ENCODE results near the gene STK11IP. TPM values are rescaled to one million over a fixed set of nuclear protein-coding genes. Genes with fewer than 3 reads are reported as not detected.

STK11IP gene
- total RNA-seq, 2 experiments from 2014 or later, result 23.9 to 27.2 TPM

DNA sequence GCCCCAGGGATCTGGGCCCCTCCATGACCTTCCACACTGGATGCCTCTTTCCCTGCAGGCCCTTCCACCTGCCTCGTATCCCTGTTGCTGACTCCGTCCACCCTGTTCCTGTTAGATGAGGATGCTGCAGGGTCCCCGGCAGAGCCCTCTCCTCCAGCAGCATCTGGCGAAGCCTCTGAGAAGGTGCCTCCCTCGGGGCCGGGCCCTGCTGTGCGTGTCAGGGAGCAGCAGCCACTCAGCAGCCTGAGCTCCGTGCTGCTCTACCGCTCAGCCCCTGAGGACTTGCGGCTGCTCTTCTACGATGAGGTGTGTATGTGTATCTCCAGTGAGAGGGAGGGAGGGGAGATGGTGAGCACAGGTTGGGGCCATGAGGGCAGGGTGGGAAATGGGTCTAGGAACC, 17.4 kb downstream of the STK11IP start:
- H3K27ac Mint-ChIP-seq, result no peak overlapping the region
- H3K4me1 Mint-ChIP-seq (ENCODE audit: low read depth), result peaks cover 18% of the 10 kb centered on the region
- ChIA-PET CTCF (no interaction called here), POLR2A (no interaction called here)
- H3K36me3 ChIP-seq (ENCODE audit: insufficient read depth, low read length), result peaks cover 34% of the 10 kb centered on the region
- ATAC-seq (ENCODE audit: poor library complexity) (no peak), DNase-seq (no peak)
- no peak overlapping the region for H3K4me3 Mint-ChIP-seq
- H3K36me3 Mint-ChIP-seq (ENCODE audit: low read depth), result peaks cover 26% of the 10 kb centered on the region
- TF ChIP-seq CTCF (IDR thresholded peaks at IDR 0.05), result no peak
- H3K27me3 Mint-ChIP-seq, result no peaks in the 10 kb centered on the region
- no peak overlapping the region for H3K4me3 ChIP-seq (ENCODE audit: low read length)
- peaks cover 13% of the 10 kb centered on the region for H3K4me1 ChIP-seq (ENCODE audit: insufficient read depth, low read length)
- intact Hi-C loops (cut with DNase I, micrococcal nuclease), result no loop called here
- no peaks in the 10 kb centered on the region for H3K27me3 ChIP-seq (ENCODE audit: control insufficient read depth in 1 of 2, insufficient read depth in 2 of 2, low read length in 2 of 2)
- H3K9me3 ChIP-seq (ENCODE audit: control insufficient read depth in 1 of 2, insufficient read depth in 1 of 2, low read length in 2 of 2), result no peaks in the 10 kb centered on the region
- no peaks in the 10 kb centered on the region for H3K9me3 Mint-ChIP-seq
- H3K27ac ChIP-seq (ENCODE audit: low read depth in 1 of 2, low read length in 2 of 2), result no peak overlapping the region

- Mint-ChIP-seq H3K27ac (no peak overlapping the region), H3K4me1 (ENCODE audit: low read depth) (peaks cover 16% of the 10 kb centered on the region), H3K27me3 (no peaks in the 10 kb centered on the region), H3K36me3 (ENCODE audit: low read depth) (peaks cover 23% of the 10 kb centered on the region), H3K4me3 (no peak overlapping the region), H3K9me3 (no peaks in the 10 kb centered on the region)
- H3K9me3 ChIP-seq (ENCODE audit: control insufficient read depth in 1 of 2, insufficient read depth in 1 of 2, low read length in 2 of 2), result no peaks in the 10 kb centered on the region
- DNase-seq (no peak), ATAC-seq (ENCODE audit: poor library complexity) (no peak)
- ChIA-PET POLR2A (no interaction called here), CTCF (no interaction called here)
- H3K27me3 ChIP-seq (ENCODE audit: control insufficient read depth in 1 of 2, insufficient read depth in 2 of 2, low read length in 2 of 2), result no peaks in the 10 kb centered on the region
- intact Hi-C loops (cut with DNase I, micrococcal nuclease), result no loop called here
- H3K36me3 ChIP-seq (ENCODE audit: insufficient read depth, low read length), result peaks cover 31% of the 10 kb centered on the region
- H3K27ac ChIP-seq (ENCODE audit: low read depth in 1 of 2, low read length in 2 of 2), result no peak overlapping the region
- H3K4me3 ChIP-seq (ENCODE audit: low read length), result no peak overlapping the region
- peaks cover 13% of the 10 kb centered on the region for H3K4me1 ChIP-seq (ENCODE audit: insufficient read depth, low read length)
- no peak for TF ChIP-seq CTCF (IDR thresholded peaks at IDR 0.05)
Observed at GRCh38 chr2:219615894-219616293, 18.2 kb downstream of the STK11IP start.

- ChIA-PET POLR2A (no interaction called here), CTCF (no interaction called here)
- intact Hi-C loops (cut with DNase I, micrococcal nuclease), result no loop called here
Observed at GRCh38 chr2:219616550-219616949, 18.9 kb downstream of the STK11IP start.

More at GRCh38 chr2:219616550-219616949, 18.9 kb downstream of the STK11IP start:
- ATAC-seq (ENCODE audit: poor library complexity), result no peak
- DNase-seq, result no peak
- Histone ChIP-seq H3K4me1 (ENCODE audit: insufficient read depth, low read length) (peaks cover 13% of the 10 kb centered on the region), H3K27me3 (ENCODE audit: control insufficient read depth in 1 of 2, insufficient read depth in 2 of 2, low read length in 2 of 2) (no peaks in the 10 kb centered on the region), H3K27ac (ENCODE audit: low read depth in 1 of 2, low read length in 2 of 2) (no peak overlapping the region), H3K4me3 (ENCODE audit: low read length) (no peak overlapping the region), H3K36me3 (ENCODE audit: insufficient read depth, low read length) (peaks cover 26% of the 10 kb centered on the region), H3K9me3 (ENCODE audit: control insufficient read depth in 1 of 2, insufficient read depth in 1 of 2, low read length in 2 of 2) (no peaks in the 10 kb centered on the region)
- H3K4me1 Mint-ChIP-seq (ENCODE audit: low read depth), result peaks cover 12% of the 10 kb centered on the region
- H3K27ac Mint-ChIP-seq, result no peak overlapping the region
- TF ChIP-seq CTCF (IDR thresholded peaks at IDR 0.05), result no peak
- no peaks in the 10 kb centered on the region for H3K27me3 Mint-ChIP-seq
- H3K9me3 Mint-ChIP-seq, result no peaks in the 10 kb centered on the region
- peaks cover 17% of the 10 kb centered on the region for H3K36me3 Mint-ChIP-seq (ENCODE audit: low read depth)
- no peak overlapping the region for H3K4me3 Mint-ChIP-seq
